ENCODE measurements around the gene GRIN3A.

The GRIN3A gene

GRCh38 chr9:101684665-101685064 lies 53.8 kb downstream of the GRIN3A start:
- Mint-ChIP-seq H3K27ac (no peak overlapping the region), H3K27me3 (no peaks in the 10 kb centered on the region), H3K4me3 (no peak overlapping the region), H3K9me3 (no peaks in the 10 kb centered on the region), H3K4me1 (ENCODE audit: low read depth in 2 of 2) (no peaks in the 10 kb centered on the region), H3K36me3 (ENCODE audit: insufficient read depth) (no peaks in the 10 kb centered on the region)
- no peak for DNase-seq
- ATAC-seq (replicated peaks), result no peak

- no peaks in the 10 kb centered on the region for H3K27me3 Mint-ChIP-seq
- peaks cover 0 to 1% of the 10 kb centered on the region in 2 donors for H3K9me3 Mint-ChIP-seq
- no peak overlapping the region for H3K27ac Mint-ChIP-seq
- no peak overlapping the region for H3K4me3 Mint-ChIP-seq
- no peaks in the 10 kb centered on the region for H3K4me1 Mint-ChIP-seq (ENCODE audit: low read depth in 2 of 2)
- DNase-seq (no peak), ATAC-seq (replicated peaks) (no peak)
- no peaks in the 10 kb centered on the region for H3K36me3 Mint-ChIP-seq (ENCODE audit: insufficient read depth)
These were observed 55.2 kb downstream of the GRIN3A start for GRCh38 chr9:101683236-101683635.

GRCh38 chr9:101677861-101678260 lies 60.6 kb downstream of the GRIN3A start:
- Mint-ChIP-seq H3K9me3 (peaks cover 0 to 1% of the 10 kb centered on the region in 2 donors), H3K27me3 (no peaks in the 10 kb centered on the region), H3K27ac (no peak overlapping the region), H3K36me3 (ENCODE audit: insufficient read depth) (no peaks in the 10 kb centered on the region), H3K4me3 (no peak overlapping the region), H3K4me1 (ENCODE audit: low read depth in 2 of 2) (no peaks in the 10 kb centered on the region)
- no peak for ATAC-seq (replicated peaks)
- DNase-seq, result no peak

- ATAC-seq (replicated peaks), result no peak
- no peak for DNase-seq
- no peaks in the 10 kb centered on the region for H3K27me3 Mint-ChIP-seq
- no peak overlapping the region for H3K27ac Mint-ChIP-seq
- H3K4me3 Mint-ChIP-seq, result no peak overlapping the region
- H3K4me1 Mint-ChIP-seq (ENCODE audit: low read depth in 2 of 2), result no peaks in the 10 kb centered on the region
- H3K9me3 Mint-ChIP-seq, result peaks cover 0 to 1% of the 10 kb centered on the region in 2 donors
- H3K36me3 Mint-ChIP-seq (ENCODE audit: insufficient read depth), result no peaks in the 10 kb centered on the region
These were observed 63.1 kb downstream of the GRIN3A start for GRCh38 chr9:101675341-101675740.

- no peaks in the 10 kb centered on the region for H3K4me1 Mint-ChIP-seq (ENCODE audit: low read depth in 2 of 2)
- no peak for ATAC-seq (replicated peaks)
- no peak overlapping the region for H3K4me3 Mint-ChIP-seq
- H3K9me3 Mint-ChIP-seq, result peaks cover 0 to 3% of the 10 kb centered on the region in 2 donors
- H3K36me3 Mint-ChIP-seq (ENCODE audit: insufficient read depth), result no peaks in the 10 kb centered on the region
- no peak overlapping the region for H3K27ac Mint-ChIP-seq
- peaks cover 0 to 10% of the 10 kb centered on the region in 2 donors for H3K27me3 Mint-ChIP-seq
- DNase-seq, result no peak
These were observed 64.3 kb downstream of the GRIN3A start for GRCh38 chr9:101674165-101674564.

- DNase-seq, result no peak
- H3K4me3 Mint-ChIP-seq, result no peak overlapping the region
- H3K9me3 Mint-ChIP-seq, result peaks cover 0 to 1% of the 10 kb centered on the region in 2 donors
- H3K27me3 Mint-ChIP-seq, result peaks cover 0 to 12% of the 10 kb centered on the region in 2 donors
- no peak for ATAC-seq (replicated peaks)
- no peaks in the 10 kb centered on the region for H3K4me1 Mint-ChIP-seq (ENCODE audit: low read depth in 2 of 2)
- H3K36me3 Mint-ChIP-seq (ENCODE audit: insufficient read depth), result no peaks in the 10 kb centered on the region
- H3K27ac Mint-ChIP-seq, result no peak overlapping the region
These were observed 64.8 kb downstream of the GRIN3A start for GRCh38 chr9:101673642-101674041.

GRCh38 chr9:101671567-101671966 lies 66.9 kb downstream of the GRIN3A start:
- no peak for ATAC-seq (replicated peaks)

GRCh38 chr9:101668421-101668820 lies 70.0 kb downstream of the GRIN3A start:
- DNase-seq, result no peak
- Mint-ChIP-seq H3K27me3 (peaks cover 0 to 12% of the 10 kb centered on the region in 2 donors), H3K36me3 (ENCODE audit: insufficient read depth) (no peaks in the 10 kb centered on the region), H3K27ac (no peak overlapping the region), H3K4me1 (ENCODE audit: low read depth in 2 of 2) (no peaks in the 10 kb centered on the region), H3K4me3 (no peak overlapping the region), H3K9me3 (peaks cover 1 to 7% of the 10 kb centered on the region in 2 donors)
- ATAC-seq (replicated peaks), result no peak

More at GRCh38 chr9:101671567-101671966, 66.9 kb downstream of the GRIN3A start:
- Mint-ChIP-seq H3K27me3 (peaks cover 0 to 12% of the 10 kb centered on the region in 2 donors), H3K27ac (no peak overlapping the region), H3K4me1 (ENCODE audit: low read depth in 2 of 2) (no peaks in the 10 kb centered on the region), H3K9me3 (peaks cover 0 to 1% of the 10 kb centered on the region in 2 donors), H3K4me3 (no peak overlapping the region), H3K36me3 (ENCODE audit: insufficient read depth) (no peaks in the 10 kb centered on the region)
- no peak for DNase-seq

- Mint-ChIP-seq H3K9me3 (peaks cover 1 to 7% of the 10 kb centered on the region in 2 donors), H3K27me3 (peaks cover 0 to 12% of the 10 kb centered on the region in 2 donors), H3K4me3 (no peak overlapping the region), H3K36me3 (ENCODE audit: insufficient read depth) (no peaks in the 10 kb centered on the region), H3K4me1 (ENCODE audit: low read depth in 2 of 2) (no peaks in the 10 kb centered on the region), H3K27ac (no peak overlapping the region)
- DNase-seq (no peak), ATAC-seq (replicated peaks) (no peak)
These were observed 74.0 kb downstream of the GRIN3A start for GRCh38 chr9:101664453-101664852.

GRCh38 chr9:101652601-101653175 lies 85.8 kb downstream of the GRIN3A start:
- Mint-ChIP-seq H3K4me3 (no peak overlapping the region), H3K27ac (no peak overlapping the region), H3K27me3 (no peaks in the 10 kb centered on the region), H3K4me1 (ENCODE audit: low read depth in 2 of 2) (no peaks in the 10 kb centered on the region), H3K9me3 (no peaks in the 10 kb centered on the region), H3K36me3 (ENCODE audit: insufficient read depth) (no peaks in the 10 kb centered on the region)
- DNase-seq (no peak), ATAC-seq (replicated peaks) (no peak)

- no peak for ATAC-seq (replicated peaks)
- H3K4me1 Mint-ChIP-seq (ENCODE audit: low read depth in 2 of 2), result no peaks in the 10 kb centered on the region
These were observed 88.3 kb downstream of the GRIN3A start for GRCh38 chr9:101650142-101650541.

GRCh38 chr9:101648493-101648892 lies 90.0 kb downstream of the GRIN3A start:
- no peaks in the 10 kb centered on the region for H3K4me1 Mint-ChIP-seq (ENCODE audit: low read depth in 2 of 2)

More at GRCh38 chr9:101650142-101650541, 88.3 kb downstream of the GRIN3A start:
- Mint-ChIP-seq H3K27ac (no peak overlapping the region), H3K9me3 (no peaks in the 10 kb centered on the region), H3K27me3 (no peaks in the 10 kb centered on the region), H3K4me3 (no peak overlapping the region), H3K36me3 (ENCODE audit: insufficient read depth) (no peaks in the 10 kb centered on the region)
- DNase-seq, result no peak

GRCh38 chr9:101639785-101640665 lies 98.4 kb downstream of the GRIN3A start:
- no peaks in the 10 kb centered on the region for H3K4me1 Mint-ChIP-seq (ENCODE audit: low read depth in 2 of 2)
- DNase-seq (no peak), ATAC-seq (replicated peaks) (no peak)
- H3K4me3 Mint-ChIP-seq, result no peak overlapping the region
- H3K36me3 Mint-ChIP-seq (ENCODE audit: insufficient read depth), result peaks cover 3% of the 10 kb centered on the region
- H3K27ac Mint-ChIP-seq, result no peak overlapping the region
- H3K9me3 Mint-ChIP-seq, result peaks cover 0 to 2% of the 10 kb centered on the region in 2 donors
- H3K27me3 Mint-ChIP-seq, result no peaks in the 10 kb centered on the region

More at GRCh38 chr9:101648493-101648892, 90.0 kb downstream of the GRIN3A start:
- ATAC-seq (replicated peaks) (no peak), DNase-seq (no peak)
- Mint-ChIP-seq H3K4me3 (no peak overlapping the region), H3K9me3 (peaks cover 0 to 1% of the 10 kb centered on the region in 2 donors), H3K27ac (no peak overlapping the region), H3K36me3 (ENCODE audit: insufficient read depth) (no peaks in the 10 kb centered on the region), H3K27me3 (no peaks in the 10 kb centered on the region)

GRCh38 chr9:101639311-101639710 lies 99.1 kb downstream of the GRIN3A start:
- Mint-ChIP-seq H3K9me3 (peaks cover 0 to 2% of the 10 kb centered on the region in 2 donors), H3K27me3 (no peaks in the 10 kb centered on the region), H3K4me3 (no peak overlapping the region), H3K36me3 (ENCODE audit: insufficient read depth) (peaks cover 3% of the 10 kb centered on the region), H3K27ac (no peak overlapping the region), H3K4me1 (ENCODE audit: low read depth in 2 of 2) (no peaks in the 10 kb centered on the region)
- no peak for ATAC-seq (replicated peaks)
- no peak for DNase-seq
